ENCODE results near the gene TMEM134.

TMEM134 gene

DNA sequence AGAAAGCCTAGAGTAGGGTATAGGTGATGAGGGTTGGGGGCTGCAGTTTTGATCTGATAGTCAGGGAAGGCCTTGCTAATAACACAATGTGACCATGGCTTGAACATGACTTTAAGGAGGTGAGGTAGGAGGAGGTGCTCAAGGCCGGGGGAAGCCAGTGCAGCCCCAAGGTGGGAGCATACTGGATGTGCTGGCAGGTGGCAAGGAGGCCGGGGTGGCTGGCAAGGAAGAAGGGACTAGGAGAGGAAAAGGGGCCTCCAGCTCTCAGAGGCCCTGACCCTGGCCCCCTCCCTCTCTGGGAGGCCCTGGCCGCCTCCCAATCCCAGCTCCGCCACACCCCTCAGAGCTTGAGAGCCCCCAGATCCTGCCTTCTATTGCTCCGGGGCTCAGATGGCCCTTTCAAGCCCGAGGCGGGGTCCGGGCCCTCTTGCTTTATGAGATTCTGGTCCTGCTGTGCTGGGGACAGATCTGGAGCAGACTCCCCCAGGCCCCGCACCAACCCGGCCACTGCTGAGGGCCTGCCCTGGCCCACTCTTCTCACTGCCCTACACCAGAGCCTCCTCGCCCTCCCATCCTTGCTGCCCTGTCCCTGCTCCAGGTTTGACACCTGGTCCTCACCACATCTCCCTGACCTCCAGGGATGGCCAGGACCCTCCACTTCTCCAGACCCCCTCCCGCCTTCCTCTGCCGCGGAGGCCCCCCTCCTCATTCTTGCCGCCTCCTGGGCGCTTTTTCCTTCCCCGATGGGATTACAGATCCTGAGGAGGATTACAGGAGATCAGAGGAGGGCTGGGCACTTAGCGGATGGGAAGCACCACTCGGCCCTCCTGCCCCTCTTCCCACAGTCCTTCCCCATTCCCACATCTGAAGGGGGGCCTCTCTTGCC, 34.3 kb upstream of the TMEM134 start:
- Histone ChIP-seq H3K27ac (ENCODE audit: low read depth, low read length, poor library complexity, severe bottlenecking) (no peak overlapping the region), H3K4me3 (ENCODE audit: low read depth, low read length, poor library complexity, severe bottlenecking) (peak overlapping the region; percentile 79), H3K9ac (ENCODE audit: low read length) (peak overlapping the region; percentile 81; the same call in 1 of the 2 replicates), H3K79me2 (ENCODE audit: insufficient read depth, low read length) (no peaks in the 10 kb centered on the region), H4K20me1 (ENCODE audit: insufficient read depth, low read length) (no peaks in the 10 kb centered on the region), H3K36me3 (ENCODE audit: insufficient read depth, low read length) (peaks cover 11% of the 10 kb centered on the region; the same call in 1 of the 2 replicates), H3K4me2 (ENCODE audit: low read length) (peak overlapping the region; percentile 99), H3K27me3 (ENCODE audit: insufficient read depth, low read length) (no peaks in the 10 kb centered on the region), H3K9me2 (ENCODE audit: low read depth, low read length) (no peaks in the 10 kb centered on the region), H3K9me3 (ENCODE audit: low read length) (no peaks in the 10 kb centered on the region), H2AFZ (ENCODE audit: low read length) (no peak overlapping the region), H3F3A (ENCODE audit: insufficient read depth, low read length) (0 out of 2 replicates have a peak, but pooled peaks cover 3% of the 10 kb centered on the region), H3K4me1 (ENCODE audit: insufficient read depth, low read length, severe bottlenecking) (peaks cover 29% of the 10 kb centered on the region)
- TF ChIP-seq EZH2 (IDR thresholded peaks at IDR 0.05; ENCODE audit: borderline replicate concordance, low read length): no peak

- peaks cover 28% of the 10 kb centered on the region for H3K4me1 ChIP-seq (ENCODE audit: insufficient read depth, low read length, severe bottlenecking)
- H3K4me2 ChIP-seq (ENCODE audit: low read length): no peak overlapping the region
- H3K36me3 ChIP-seq (ENCODE audit: insufficient read depth, low read length): peaks cover 16% of the 10 kb centered on the region; the same call in 1 of the 2 replicates
- H3K27ac ChIP-seq (ENCODE audit: low read depth, low read length, poor library complexity, severe bottlenecking): no peak overlapping the region
- no peaks in the 10 kb centered on the region for H3K9me2 ChIP-seq (ENCODE audit: low read depth, low read length)
- TF ChIP-seq, protein P1, sequence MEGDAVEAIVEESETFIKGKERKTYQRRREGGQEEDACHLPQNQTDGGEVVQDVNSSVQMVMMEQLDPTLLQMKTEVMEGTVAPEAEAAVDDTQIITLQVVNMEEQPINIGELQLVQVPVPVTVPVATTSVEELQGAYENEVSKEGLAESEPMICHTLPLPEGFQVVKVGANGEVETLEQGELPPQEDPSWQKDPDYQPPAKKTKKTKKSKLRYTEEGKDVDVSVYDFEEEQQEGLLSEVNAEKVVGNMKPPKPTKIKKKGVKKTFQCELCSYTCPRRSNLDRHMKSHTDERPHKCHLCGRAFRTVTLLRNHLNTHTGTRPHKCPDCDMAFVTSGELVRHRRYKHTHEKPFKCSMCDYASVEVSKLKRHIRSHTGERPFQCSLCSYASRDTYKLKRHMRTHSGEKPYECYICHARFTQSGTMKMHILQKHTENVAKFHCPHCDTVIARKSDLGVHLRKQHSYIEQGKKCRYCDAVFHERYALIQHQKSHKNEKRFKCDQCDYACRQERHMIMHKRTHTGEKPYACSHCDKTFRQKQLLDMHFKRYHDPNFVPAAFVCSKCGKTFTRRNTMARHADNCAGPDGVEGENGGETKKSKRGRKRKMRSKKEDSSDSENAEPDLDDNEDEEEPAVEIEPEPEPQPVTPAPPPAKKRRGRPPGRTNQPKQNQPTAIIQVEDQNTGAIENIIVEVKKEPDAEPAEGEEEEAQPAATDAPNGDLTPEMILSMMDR (IDR thresholded peaks at IDR 0.05; ENCODE audit: low read length): no peak
- TF ChIP-seq EZH2 (IDR thresholded peaks at IDR 0.05; ENCODE audit: borderline replicate concordance, low read length): no peak
- no peak overlapping the region for H3K9ac ChIP-seq (ENCODE audit: low read length)
- H2AFZ ChIP-seq (ENCODE audit: low read length): no peak overlapping the region
- H3F3A ChIP-seq (ENCODE audit: insufficient read depth, low read length): 0 out of 2 replicates have a peak, but pooled peaks cover 3% of the 10 kb centered on the region
- H3K9me3 ChIP-seq (ENCODE audit: low read length): no peaks in the 10 kb centered on the region
- no peaks in the 10 kb centered on the region for H3K79me2 ChIP-seq (ENCODE audit: insufficient read depth, low read length)
- H4K20me1 ChIP-seq (ENCODE audit: insufficient read depth, low read length): no peaks in the 10 kb centered on the region
- H3K4me3 ChIP-seq (ENCODE audit: low read depth, low read length, poor library complexity, severe bottlenecking): no peak overlapping the region
- no peaks in the 10 kb centered on the region for H3K27me3 ChIP-seq (ENCODE audit: insufficient read depth, low read length)
Measured at GRCh38 chr11:67502328-67502979, 33.4 kb upstream of the TMEM134 start.

DNA sequence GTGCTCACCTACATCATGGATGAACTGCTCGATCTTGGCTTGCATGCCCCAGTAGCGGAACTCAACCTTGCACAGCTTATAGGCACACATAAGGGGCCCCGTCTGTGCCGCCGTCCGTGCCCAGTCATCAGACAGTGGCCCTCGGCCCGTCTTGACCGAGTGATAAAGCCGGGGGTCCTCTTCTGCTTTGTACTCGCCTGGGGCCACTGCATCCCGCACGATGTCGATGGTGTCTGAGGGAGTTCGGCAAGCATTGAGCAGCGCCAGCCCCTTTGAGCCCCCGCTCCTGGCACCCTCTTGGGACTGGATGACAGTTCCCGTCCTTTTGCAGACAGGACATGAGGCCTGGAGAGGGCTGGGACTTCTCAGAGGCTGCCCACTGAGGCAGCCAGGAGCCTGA, 32.8 kb upstream of the TMEM134 start:
- no peak overlapping the region for H2AFZ ChIP-seq (ENCODE audit: low read length)
- H3K4me1 ChIP-seq (ENCODE audit: insufficient read depth, low read length, severe bottlenecking): peaks cover 22% of the 10 kb centered on the region
- H3K36me3 ChIP-seq (ENCODE audit: insufficient read depth, low read length): peaks cover 22% of the 10 kb centered on the region; the same call in 1 of the 2 replicates
- H3K27me3 ChIP-seq (ENCODE audit: insufficient read depth, low read length): no peaks in the 10 kb centered on the region
- H3F3A ChIP-seq (ENCODE audit: insufficient read depth, low read length): no peaks in the 10 kb centered on the region
- H3K27ac ChIP-seq (ENCODE audit: low read depth, low read length, poor library complexity, severe bottlenecking): no peak overlapping the region
- no peaks in the 10 kb centered on the region for H4K20me1 ChIP-seq (ENCODE audit: insufficient read depth, low read length)
- H3K9me3 ChIP-seq (ENCODE audit: low read length): no peaks in the 10 kb centered on the region
- TF ChIP-seq, protein P1 (IDR thresholded peaks at IDR 0.05; ENCODE audit: low read length): no peak
- TF ChIP-seq EZH2 (IDR thresholded peaks at IDR 0.05; ENCODE audit: borderline replicate concordance, low read length): no peak
- no peak overlapping the region for H3K9ac ChIP-seq (ENCODE audit: low read length)
- no peaks in the 10 kb centered on the region for H3K9me2 ChIP-seq (ENCODE audit: low read depth, low read length)
- no peaks in the 10 kb centered on the region for H3K79me2 ChIP-seq (ENCODE audit: insufficient read depth, low read length)
- no peak overlapping the region for H3K4me2 ChIP-seq (ENCODE audit: low read length)
- H3K4me3 ChIP-seq (ENCODE audit: low read depth, low read length, poor library complexity, severe bottlenecking): no peak overlapping the region
